ENCODE data around the gene TBC1D25. TPM values are rescaled to one million over a fixed set of nuclear protein-coding genes. Genes with fewer than 3 reads are reported as not detected.

The TBC1D25 gene
- total RNA-seq, 1 donor from 2014 or later, result 18.9 TPM

- Mint-ChIP-seq H3K4me3 (ENCODE audit: unreplicated experiment) (no peak overlapping the region), H3K27me3 (ENCODE audit: low read depth) (no peaks in the 10 kb centered on the region), H3K36me3 (ENCODE audit: low read depth) (peaks cover 9% of the 10 kb centered on the region), H3K27ac (ENCODE audit: unreplicated experiment) (no peak overlapping the region), H3K4me1 (ENCODE audit: low read depth) (peaks cover 11% of the 10 kb centered on the region), H3K9me3 (ENCODE audit: low read depth) (peaks cover 7% of the 10 kb centered on the region)
- DNase-seq (ENCODE audit: low spot score), result no peak
- no peak for TF ChIP-seq CTCF (IDR thresholded peaks at IDR 0.05)
These were observed 60.7 kb downstream of the TBC1D25 start for GRCh38 chrX:48600226-48600625.

- DNase-seq (ENCODE audit: low spot score), result no peak
- Mint-ChIP-seq H3K4me3 (ENCODE audit: unreplicated experiment) (no peak overlapping the region), H3K27ac (ENCODE audit: unreplicated experiment) (no peak overlapping the region), H3K9me3 (ENCODE audit: low read depth) (peaks cover 10% of the 10 kb centered on the region), H3K27me3 (ENCODE audit: low read depth) (no peaks in the 10 kb centered on the region), H3K4me1 (ENCODE audit: low read depth) (peaks cover 11% of the 10 kb centered on the region), H3K36me3 (ENCODE audit: low read depth) (peaks cover 9% of the 10 kb centered on the region)
- TF ChIP-seq CTCF (IDR thresholded peaks at IDR 0.05), result no peak
These were observed 62.4 kb downstream of the TBC1D25 start for GRCh38 chrX:48601741-48602394.

GRCh38 chrX:48604701-48605100 lies 65.2 kb downstream of the TBC1D25 start:
- TF ChIP-seq CTCF (IDR thresholded peaks at IDR 0.05), result no peak
- peaks cover 5% of the 10 kb centered on the region for H3K36me3 Mint-ChIP-seq (ENCODE audit: low read depth)
- no peak overlapping the region for H3K4me3 Mint-ChIP-seq (ENCODE audit: unreplicated experiment)
- H3K4me1 Mint-ChIP-seq (ENCODE audit: low read depth), result no peaks in the 10 kb centered on the region
- peaks cover 10% of the 10 kb centered on the region for H3K9me3 Mint-ChIP-seq (ENCODE audit: low read depth)
- no peak overlapping the region for H3K27ac Mint-ChIP-seq (ENCODE audit: unreplicated experiment)
- no peak for DNase-seq (ENCODE audit: low spot score)
- H3K27me3 Mint-ChIP-seq (ENCODE audit: low read depth), result no peaks in the 10 kb centered on the region

GRCh38 chrX:48606091-48606490 lies 66.6 kb downstream of the TBC1D25 start:
- H3K27ac Mint-ChIP-seq (ENCODE audit: unreplicated experiment), result no peak overlapping the region
- peaks cover 10% of the 10 kb centered on the region for H3K9me3 Mint-ChIP-seq (ENCODE audit: low read depth)
- no peak for DNase-seq (ENCODE audit: low spot score)
- H3K4me3 Mint-ChIP-seq (ENCODE audit: unreplicated experiment), result no peak overlapping the region
- H3K27me3 Mint-ChIP-seq (ENCODE audit: low read depth), result no peaks in the 10 kb centered on the region
- H3K36me3 Mint-ChIP-seq (ENCODE audit: low read depth), result peaks cover 5% of the 10 kb centered on the region
- no peaks in the 10 kb centered on the region for H3K4me1 Mint-ChIP-seq (ENCODE audit: low read depth)
- TF ChIP-seq CTCF (IDR thresholded peaks at IDR 0.05), result peak; percentile 38

GRCh38 chrX:48611703-48612102 lies 72.2 kb downstream of the TBC1D25 start:
- Mint-ChIP-seq H3K9me3 (ENCODE audit: low read depth) (peaks cover 7% of the 10 kb centered on the region), H3K36me3 (ENCODE audit: low read depth) (no peaks in the 10 kb centered on the region), H3K4me1 (ENCODE audit: low read depth) (peaks cover 4% of the 10 kb centered on the region), H3K4me3 (ENCODE audit: unreplicated experiment) (no peak overlapping the region), H3K27ac (ENCODE audit: unreplicated experiment) (no peak overlapping the region), H3K27me3 (ENCODE audit: low read depth) (no peaks in the 10 kb centered on the region)
- TF ChIP-seq CTCF (IDR thresholded peaks at IDR 0.05), result no peak
- no peak for DNase-seq (ENCODE audit: low spot score)

Other genes with a start within 250 kb of the TBC1D25 start
- gene SSX3, start 183.0 kb upstream of the TBC1D25 start, total RNA-seq, result not detected in 3 replicates
- not detected in 3 replicates for gene SSX4, start 156.2 kb upstream of the TBC1D25 start, total RNA-seq
- not detected in 3 replicates for gene SSX4B, start 127.8 kb upstream of the TBC1D25 start, total RNA-seq
- 2.5 to 2.7 TPM (median 2.6 TPM) in 3 replicates for gene SLC38A5, start 69.5 kb upstream of the TBC1D25 start, total RNA-seq
- gene FTSJ1, start 63.5 kb upstream of the TBC1D25 start, total RNA-seq, result 53.3 to 68.0 TPM (median 55.9 TPM) in 3 replicates
- gene PORCN, start 30.7 kb upstream of the TBC1D25 start, total RNA-seq, result 10.8 to 23.1 TPM (median 12.5 TPM) in 3 replicates
- gene EBP, start 17.9 kb upstream of the TBC1D25 start, total RNA-seq, result 35.2 to 44.4 TPM (median 39.1 TPM) in 3 replicates
- gene RBM3, start 34.8 kb downstream of the TBC1D25 start, total RNA-seq, result 224 to 303 TPM (median 283 TPM) in 3 replicates
- gene WDR13, start 57.8 kb downstream of the TBC1D25 start, total RNA-seq, result 87.7 to 92.9 TPM (median 92.3 TPM) in 3 replicates
- 0.24 to 1.3 TPM (median 0.37 TPM) in 3 replicates for gene WAS, start 144.1 kb downstream of the TBC1D25 start, total RNA-seq
- gene SUV39H1, start 157.0 kb downstream of the TBC1D25 start, total RNA-seq, result 3.0 to 4.7 TPM (median 3.6 TPM) in 3 replicates
- not detected in 3 replicates for gene GLOD5, start 222.0 kb downstream of the TBC1D25 start, total RNA-seq
- not detected in 3 replicates for gene GATA1, start 246.9 kb downstream of the TBC1D25 start, total RNA-seq

Measured in chondrocyte (in vitro differentiated cells).